Inflammatory macrophage treated with lipopolysaccharide for 1 hour (primary cell): Measurements from ENCODE around the gene TMEM141.
A peak's percentile ranks its signal among the peaks of the same experiment; 100 is the strongest.
"Not testable (repeated sequence)": the region's sequence is repeated elsewhere in the genome, so short reads cannot be mapped to it uniquely, and the experiment has no call there.

Experiments
- DNase-seq, 2 donors: peaks; one replicate each; pipeline ENCODE4 v3.0.0-alpha.2; 2020 to 2022

TMEM141 gene

GRCh38 chr9:136796238-136796774 lies 5.2 kb downstream of the TMEM141 start, which contains the start of gene CCDC183:
Gene CCDC183, plus strand, starts transcription at chr9:136796338. Its CDS starts 60 bp downstream, at chr9:136796398.
- DNase-seq: no peak

- DNase-seq: not testable (repeated sequence)
Measured at GRCh38 chr9:136796775-136797347, 5.7 kb downstream of the TMEM141 start.

DNA sequence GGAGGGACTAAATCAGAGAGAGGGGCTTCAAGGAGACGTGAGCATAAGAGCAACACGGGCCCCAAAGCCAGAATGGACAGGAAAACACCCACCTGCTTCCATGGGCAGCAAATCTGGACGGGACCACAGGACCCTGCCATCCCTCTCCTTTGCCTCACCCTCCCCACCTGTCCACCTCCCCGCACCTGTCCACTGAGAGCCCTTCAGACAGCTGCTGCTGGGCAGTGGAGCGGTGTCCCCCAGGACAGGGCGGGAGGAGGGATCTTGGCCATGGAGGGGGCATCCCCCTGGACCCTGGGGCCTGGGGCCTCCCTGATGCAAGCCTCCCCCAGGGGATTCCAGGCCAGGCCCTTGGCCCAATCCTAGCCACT lies 7.5 kb downstream of the TMEM141 start:
- DNase-seq: no peak

GRCh38 chr9:136799079-136799853 lies 8.1 kb downstream of the TMEM141 start:
- no peak for DNase-seq

DNA sequence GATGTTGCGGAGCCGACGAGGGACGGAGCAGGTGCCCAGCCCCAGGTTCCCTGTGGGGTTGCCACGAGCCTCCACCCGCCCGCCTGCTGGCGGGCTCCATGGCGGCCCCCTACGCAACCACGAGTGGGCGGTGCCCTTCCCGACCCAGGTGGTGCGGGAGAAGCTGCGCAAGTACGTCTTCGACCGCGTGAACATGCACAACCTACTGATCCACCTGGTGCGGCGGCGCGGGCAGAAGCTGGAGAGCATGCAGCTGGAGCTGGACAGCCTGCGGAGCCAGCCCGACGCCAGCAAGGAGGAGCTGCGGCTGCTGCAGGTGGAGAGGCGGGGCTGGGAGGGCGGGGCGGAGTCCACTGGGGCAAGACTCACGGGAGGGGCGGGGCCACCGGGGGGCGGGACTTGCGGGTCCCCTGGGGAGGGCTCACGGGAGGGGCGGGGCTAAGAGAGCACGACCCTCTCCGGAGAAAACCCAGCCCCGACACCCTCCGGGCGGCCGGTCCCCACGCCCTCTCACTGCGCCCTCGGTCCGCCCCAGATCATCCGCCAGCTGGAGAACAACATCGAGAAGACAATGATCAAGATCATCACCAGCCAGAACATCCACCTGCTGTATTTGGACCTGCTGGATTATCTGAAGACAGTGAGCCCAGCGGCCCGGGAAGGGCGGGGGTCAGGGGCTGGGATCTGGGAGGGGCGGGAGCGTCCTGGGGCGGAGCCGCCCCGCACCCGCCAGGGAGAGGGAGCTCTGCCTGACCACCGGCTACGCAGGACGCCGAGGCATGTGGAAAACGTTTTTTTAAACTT lies 8.9 kb downstream of the TMEM141 start:
- DNase-seq: peak in 1 of 2 donors; percentile 43

- DNase-seq: no peak
Measured at GRCh38 chr9:136802321-136802720, 11.2 kb downstream of the TMEM141 start.

DNA sequence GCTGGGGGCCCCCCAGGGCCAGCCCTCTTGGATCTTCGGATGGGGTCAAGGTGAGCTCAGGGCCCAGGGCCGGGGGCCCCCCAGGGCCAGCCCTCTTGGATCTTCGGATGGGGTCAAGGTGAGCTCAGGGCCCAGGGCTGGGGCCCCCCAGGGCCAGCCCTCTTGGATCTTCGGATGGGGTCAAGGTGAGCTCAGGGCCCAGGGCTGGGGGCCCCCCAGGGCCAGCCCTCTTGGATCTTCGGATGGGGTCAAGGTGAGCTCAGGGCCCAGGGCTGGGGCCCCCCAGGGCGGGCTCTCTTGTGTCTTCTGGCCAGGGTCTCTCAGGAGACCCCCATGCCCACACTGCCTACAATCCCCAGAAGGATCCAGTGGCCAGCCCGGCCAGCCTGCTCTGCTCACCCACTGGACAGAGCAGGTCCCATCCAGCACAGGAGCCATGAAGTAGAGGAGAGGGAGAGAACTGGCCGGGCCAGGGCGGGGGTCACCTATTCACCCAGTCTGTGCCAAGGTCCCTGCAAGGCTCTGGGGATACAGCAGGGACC lies 11.9 kb downstream of the TMEM141 start:
- not testable (repeated sequence) for DNase-seq

DNA sequence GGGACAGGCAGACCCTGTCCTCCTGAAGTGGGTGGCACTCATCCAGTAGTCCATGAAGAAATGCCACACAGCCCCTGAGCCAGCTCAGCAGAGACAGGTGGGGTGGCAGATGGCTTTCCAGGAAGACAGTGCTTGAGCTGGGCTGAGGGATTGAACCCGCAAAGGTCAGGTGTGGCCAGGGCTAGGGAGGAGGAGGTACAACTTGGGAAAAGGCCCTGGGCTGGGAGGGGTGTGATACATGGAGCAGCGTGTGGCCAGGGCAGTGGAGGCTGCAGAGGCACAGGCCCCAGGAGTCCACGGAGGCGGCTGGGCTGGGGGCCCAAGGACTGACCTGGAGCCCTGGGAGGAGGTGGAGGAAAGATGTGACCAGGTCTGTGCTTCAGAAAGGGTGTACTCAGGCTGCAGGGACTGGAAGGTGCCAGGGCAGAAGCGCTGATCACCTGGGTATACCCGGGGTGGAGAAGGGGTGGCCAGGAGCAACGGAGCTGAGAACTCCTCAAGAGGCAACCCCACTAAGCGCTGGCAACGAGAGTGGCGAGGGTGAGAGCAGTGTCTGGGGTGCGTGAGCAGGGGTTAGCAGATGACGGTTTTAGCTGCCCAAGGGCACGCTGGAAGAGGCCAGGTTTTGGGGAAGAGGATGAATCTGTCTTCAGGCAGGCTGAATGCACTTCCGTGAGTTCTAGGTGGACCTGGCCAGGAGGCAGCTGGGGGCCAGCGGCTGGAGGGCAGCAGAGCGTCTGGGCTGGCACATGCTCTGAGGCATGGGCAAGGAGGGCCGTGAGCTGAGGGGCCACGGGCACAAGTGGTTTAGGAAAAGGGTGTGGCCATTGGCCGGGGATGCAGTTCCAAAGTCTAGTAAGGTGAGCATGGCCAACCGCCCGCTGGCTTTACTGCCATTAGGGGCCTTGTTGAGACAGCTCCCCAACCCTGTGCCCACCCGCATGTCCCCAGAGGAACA lies 12.7 kb downstream of the TMEM141 start:
- no peak for DNase-seq

GRCh38 chr9:136804509-136805206 lies 13.5 kb downstream of the TMEM141 start:
- DNase-seq: no peak

- no peak for DNase-seq
Measured at GRCh38 chr9:136805207-136805740, 14.1 kb downstream of the TMEM141 start.

GRCh38 chr9:136806067-136806466 lies 14.9 kb downstream of the TMEM141 start:
- DNase-seq: no peak

DNA sequence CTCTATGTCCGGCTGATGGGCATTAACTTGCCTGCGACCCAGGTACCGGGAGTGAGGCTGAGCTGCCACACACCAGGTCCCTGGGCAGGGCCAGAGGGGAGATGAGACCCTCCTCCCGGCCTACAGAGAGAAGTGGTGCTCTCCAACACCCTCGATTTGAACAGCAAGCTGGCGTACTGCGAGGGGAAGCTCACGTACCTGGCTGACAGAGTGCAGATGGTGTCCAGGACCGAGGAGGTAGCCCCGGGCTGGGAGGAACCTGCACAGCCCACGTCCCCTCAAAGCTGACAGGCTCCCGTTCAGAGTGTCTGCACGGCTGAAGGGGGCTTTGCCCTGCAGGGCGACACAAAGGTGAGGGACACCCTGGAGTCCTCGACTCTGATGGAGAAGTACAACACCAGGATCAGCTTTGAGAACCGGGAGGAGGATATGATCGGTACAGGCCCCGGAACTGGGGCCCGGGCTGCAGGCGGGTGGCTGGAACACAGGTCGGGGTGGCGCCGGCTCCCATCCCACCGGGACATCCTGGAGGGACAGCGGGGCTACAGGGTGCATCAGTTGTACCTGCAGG lies 15.6 kb downstream of the TMEM141 start:
- DNase-seq: no peak

GRCh38 chr9:136807281-136808074 lies 16.3 kb downstream of the TMEM141 start, which contains the start of gene RABL6:
Gene RABL6, plus strand, starts transcription at chr9:136807948. Its CDS starts 249 bp downstream, at chr9:136808197.
- DNase-seq: peak; percentile 57 to 79

GRCh38 chr9:136808075-136808805 lies 17.1 kb downstream of the TMEM141 start:
- no peak for DNase-seq

GRCh38 chr9:136808806-136809158 lies 17.6 kb downstream of the TMEM141 start:
- DNase-seq: peak in 1 of 2 donors; percentile 41

GRCh38 chr9:136814725-136815421 lies 23.7 kb downstream of the TMEM141 start:
- no peak for DNase-seq

DNA sequence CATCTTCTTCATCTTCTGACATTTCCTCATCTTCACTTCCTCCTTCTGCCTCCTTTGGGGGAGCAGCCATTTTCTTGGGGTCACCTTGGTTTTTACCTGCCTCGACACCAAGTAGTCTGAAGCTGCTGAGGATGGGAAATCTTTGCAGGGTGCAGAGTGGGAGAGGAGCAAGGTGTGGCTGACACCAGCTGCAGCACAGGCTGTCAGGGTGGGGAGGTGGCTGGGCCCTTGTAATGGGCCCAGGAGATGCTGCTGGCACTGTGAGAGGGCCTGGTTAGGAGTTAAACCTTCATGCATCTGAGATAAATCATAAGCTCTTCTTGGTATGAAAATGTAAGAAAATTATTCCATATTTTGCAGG lies 24.3 kb downstream of the TMEM141 start:
- no peak for DNase-seq
